AG09309 (cell line): ENCODE results near the gene RIMS3.

Experiments used
- DNase-seq: peaks from one replicate; pipeline ENCODE4 v3.0.0-alpha.2; 2010; ENCODE audit warnings: low read depth
- H3K4me3 ChIP-seq: 2 replicates; pipeline ENCODE4 v1.5.1; 2011; ENCODE audit warnings: mild to moderate bottlenecking, low read depth, low read length, moderate library complexity; ENCODE audit not compliant: control insufficient read depth
- CTCF ChIP-seq: IDR thresholded peaks from 2 replicates; pipeline ENCODE4 v1.5.1; 2011; ENCODE audit warnings: mild to moderate bottlenecking, low read depth, low read length, inconsistent platforms; ENCODE audit not compliant: insufficient read depth, control insufficient read depth; ENCODE audit errors: missing control alignments

The RIMS3 gene

DNA sequence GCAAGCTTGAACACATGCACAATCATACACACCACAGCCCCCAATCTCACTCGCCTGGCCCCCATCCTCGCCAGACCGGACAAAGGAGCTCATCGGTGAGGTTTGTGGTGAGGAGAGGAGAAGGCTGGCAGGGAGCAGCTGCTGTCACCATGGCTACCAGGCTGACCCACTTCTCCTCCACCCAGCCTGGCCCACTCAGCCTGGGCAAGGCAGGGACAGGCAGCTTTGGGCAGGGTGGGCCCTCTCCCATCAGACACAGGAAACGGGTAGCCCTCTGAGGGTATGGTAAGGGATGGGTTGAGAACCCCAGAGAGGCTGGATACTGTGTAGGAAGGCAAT, 15.9 kb downstream of the RIMS3 start:
- H3K4me3 ChIP-seq: no peak overlapping the region
- TF ChIP-seq CTCF: no peak
- DNase-seq: no peak

- H3K4me3 ChIP-seq: no peak overlapping the region
- TF ChIP-seq CTCF: no peak
- DNase-seq: no peak
Observed at GRCh38 chr1:40648928-40649591, 16.4 kb downstream of the RIMS3 start.

DNA sequence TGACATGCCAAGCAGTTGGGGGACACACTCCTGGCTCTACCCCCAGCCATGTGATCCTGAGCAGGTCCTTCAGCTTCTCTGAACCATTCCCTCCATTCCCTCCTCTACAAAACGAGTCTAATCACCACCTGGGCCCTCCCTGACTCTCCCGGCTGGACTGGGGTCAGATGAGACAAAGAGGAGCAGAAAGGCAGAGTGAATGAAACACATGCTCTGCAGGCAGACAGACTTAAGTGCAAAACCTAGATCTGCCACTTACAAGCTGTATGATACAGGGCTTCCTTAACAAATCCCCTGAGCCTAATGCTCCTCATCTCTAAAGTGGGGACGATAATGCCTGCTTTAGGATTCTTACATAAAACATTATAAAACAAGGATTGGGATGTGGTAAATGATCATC, 17.3 kb downstream of the RIMS3 start:
- DNase-seq: no peak

GRCh38 chr1:40646315-40646714, 19.2 kb downstream of the RIMS3 start:
- no peak for TF ChIP-seq CTCF
- no peak overlapping the region for H3K4me3 ChIP-seq
- DNase-seq: no peak

More for the DNA sequence above, 17.3 kb downstream of the RIMS3 start:
- H3K4me3 ChIP-seq: no peak overlapping the region
- TF ChIP-seq CTCF: no peak

DNA sequence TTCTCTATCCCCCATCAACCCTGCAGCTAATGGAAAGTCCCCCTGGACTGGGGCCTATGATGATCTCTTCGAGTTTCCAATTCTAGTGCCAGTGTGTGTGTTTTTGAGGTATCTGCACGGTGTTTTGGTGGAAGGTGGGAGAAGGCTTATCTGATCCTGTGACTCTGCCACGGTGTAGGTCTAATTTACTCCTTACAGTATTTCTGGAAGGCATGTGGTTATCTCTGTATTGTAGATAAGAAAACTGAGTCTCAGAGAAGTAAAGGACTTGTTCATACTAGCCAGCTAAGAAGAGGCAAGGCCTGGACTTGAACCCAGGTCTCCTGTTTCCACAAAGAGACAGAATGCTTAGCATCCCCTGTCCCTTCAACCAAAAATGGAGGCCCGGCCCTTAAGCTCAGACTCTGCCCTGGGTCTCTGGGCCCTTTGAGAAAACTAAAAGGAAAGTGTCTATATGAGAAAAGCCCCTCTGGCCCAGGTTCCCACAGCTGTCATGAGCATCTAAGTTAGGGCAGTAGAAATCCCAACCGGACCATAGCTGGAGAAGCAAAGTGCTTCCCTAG, 20.3 kb downstream of the RIMS3 start:
- no peak for DNase-seq
- no peak for TF ChIP-seq CTCF
- no peak overlapping the region for H3K4me3 ChIP-seq

DNA sequence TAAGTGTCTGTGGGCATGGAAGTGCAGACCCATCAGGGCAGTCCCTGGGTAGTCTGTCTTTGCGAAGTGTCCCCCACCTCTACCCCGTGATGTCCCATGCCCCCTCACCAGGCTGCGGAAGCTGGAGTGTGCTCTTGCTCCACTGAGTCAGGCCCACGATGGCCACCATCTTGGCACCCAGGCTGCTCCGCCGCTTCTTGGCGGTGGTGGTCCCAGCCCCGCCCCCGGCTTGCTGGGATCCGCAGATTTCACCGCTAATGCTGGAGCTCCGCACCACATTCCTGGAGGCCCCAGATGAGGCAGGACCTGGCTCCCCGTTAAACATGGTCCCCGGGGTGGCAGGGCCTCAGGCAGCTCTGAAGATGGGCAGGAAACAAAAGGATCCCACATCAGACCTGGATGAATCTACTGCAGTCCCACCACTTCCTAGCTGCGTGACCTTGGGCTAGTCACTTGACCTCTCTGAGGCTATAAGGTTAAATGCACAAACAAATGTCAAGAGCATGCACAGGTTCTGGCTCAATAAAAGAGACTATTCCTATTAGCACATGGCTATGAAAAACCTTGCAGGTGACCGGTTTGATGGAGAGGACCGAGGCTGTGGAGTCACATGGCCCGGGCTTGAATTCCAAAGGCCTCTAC, 23.8 kb downstream of the RIMS3 start:
- no peak for DNase-seq
- no peak for TF ChIP-seq CTCF
- no peak overlapping the region for H3K4me3 ChIP-seq
